Activated CD8-positive, alpha-beta memory T cell treated with anti-CD3 and anti-CD28 coated beads, Interleukin-2, amount 50 U/mL, for 48 hours (primary cell): ENCODE data around the gene LARP4B.
A peak's percentile ranks its signal among the peaks of the same experiment; 100 is the strongest.

Experiments
- DNase-seq: peaks from one replicate; pipeline ENCODE4 v3.0.0-alpha.2; 2020

Gene LARP4B

GRCh38 chr10:805620-806305 is 125.7 kb downstream of the LARP4B start:
- peak; percentile 47 for DNase-seq

GRCh38 chr10:804787-805619 is 126.5 kb downstream of the LARP4B start:
- DNase-seq = peak; percentile 52

GRCh38 chr10:804191-804781 is 127.2 kb downstream of the LARP4B start:
- no peak for DNase-seq

- DNase-seq = peak; percentile 46
Measured at GRCh38 chr10:803041-803741, 128.3 kb downstream of the LARP4B start.

- DNase-seq = peak; percentile 48
Measured at GRCh38 chr10:802506-802905, 129.0 kb downstream of the LARP4B start.

GRCh38 chr10:797179-797578 is 134.3 kb downstream of the LARP4B start:
- DNase-seq = no peak

- DNase-seq = no peak
Measured at GRCh38 chr10:796233-796632, 135.3 kb downstream of the LARP4B start.

GRCh38 chr10:794382-794956 is 137.0 kb downstream of the LARP4B start:
- DNase-seq = no peak

GRCh38 chr10:792792-793100 is 138.8 kb downstream of the LARP4B start:
- DNase-seq = no peak

GRCh38 chr10:792083-792791 is 139.3 kb downstream of the LARP4B start:
- peak; percentile 33 for DNase-seq

GRCh38 chr10:791639-792038 is 139.9 kb downstream of the LARP4B start:
- peak; percentile 44 for DNase-seq

- DNase-seq = peak; percentile 35
Measured at GRCh38 chr10:790821-791551, 140.5 kb downstream of the LARP4B start.

GRCh38 chr10:789831-790701 is 141.4 kb downstream of the LARP4B start:
- peak; percentile 42 for DNase-seq

- DNase-seq = peak; percentile 70
Measured at GRCh38 chr10:788796-789748, 142.4 kb downstream of the LARP4B start.

GRCh38 chr10:787933-788651 is 143.4 kb downstream of the LARP4B start:
- DNase-seq = peak; percentile 43

- DNase-seq = peak; percentile 48
Measured at GRCh38 chr10:786633-787474, 144.7 kb downstream of the LARP4B start.

- peak; percentile 40 for DNase-seq
Measured at GRCh38 chr10:785861-786214, 145.7 kb downstream of the LARP4B start.
